Endothelial cell of coronary artery (primary cell): Measurements from ENCODE around the gene AP4E1. TPM values are rescaled to one million over a fixed set of nuclear protein-coding genes. Genes with fewer than 3 reads are reported as not detected.

ENCODE experiments used
- total RNA-seq: library from RNA; depleted of rRNA; stranded (reverse); fragments of >200 nt; gene quantifications from 2 replicates; pipeline ENCODE4 v1.2.3, GENCODE V29; 2014

The AP4E1 gene
- total RNA-seq = 7.5 and 9.4 TPM in 2 replicates

GRCh38 chr15:50908209-50909009 is at the start of gene AP4E1:
AP4E1 (plus strand) TSS chr15:50908683; CDS start chr15:50908779, 96 bp downstream.

Other genes starting within 250 kb of the AP4E1 start
- 25.4 and 32.9 TPM in 2 replicates for gene TRPM7, start 221.9 kb upstream of the AP4E1 start, total RNA-seq
- gene SPPL2A, start 143.0 kb upstream of the AP4E1 start, total RNA-seq = 51.1 and 69.5 TPM in 2 replicates
- 15.8 and 29.9 TPM in 2 replicates for gene TNFAIP8L3, start 186.2 kb downstream of the AP4E1 start, total RNA-seq